ENCODE results near the gene PRKCQ.
A peak's percentile ranks its signal among the peaks of the same experiment; 100 is the strongest.

PRKCQ gene

DNA sequence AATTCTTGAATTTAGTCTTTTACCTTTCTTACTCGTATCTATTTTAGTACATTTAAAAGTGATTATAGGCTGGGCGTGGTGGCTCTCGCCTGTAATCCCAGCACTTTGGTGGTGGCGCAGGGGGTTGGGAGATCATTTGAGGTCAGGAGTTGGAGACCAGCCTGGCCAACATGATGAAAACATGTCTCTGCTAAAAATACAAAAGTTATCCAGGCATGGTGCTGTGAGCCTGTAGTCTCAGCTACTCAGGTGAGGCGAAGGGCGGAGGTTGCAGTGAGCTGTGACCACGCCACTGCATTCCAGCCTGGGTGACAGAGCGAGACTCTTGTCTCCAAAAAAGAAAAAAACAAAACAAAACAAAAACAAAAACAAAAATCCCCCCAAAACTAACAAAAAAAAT, 12.2 kb downstream of the PRKCQ start:
- DNase-seq (ENCODE audit: low spot score): no peak

- no peak for DNase-seq (ENCODE audit: low spot score)
These were observed 12.8 kb downstream of the PRKCQ start for GRCh38 chr10:6567203-6567703.

DNA sequence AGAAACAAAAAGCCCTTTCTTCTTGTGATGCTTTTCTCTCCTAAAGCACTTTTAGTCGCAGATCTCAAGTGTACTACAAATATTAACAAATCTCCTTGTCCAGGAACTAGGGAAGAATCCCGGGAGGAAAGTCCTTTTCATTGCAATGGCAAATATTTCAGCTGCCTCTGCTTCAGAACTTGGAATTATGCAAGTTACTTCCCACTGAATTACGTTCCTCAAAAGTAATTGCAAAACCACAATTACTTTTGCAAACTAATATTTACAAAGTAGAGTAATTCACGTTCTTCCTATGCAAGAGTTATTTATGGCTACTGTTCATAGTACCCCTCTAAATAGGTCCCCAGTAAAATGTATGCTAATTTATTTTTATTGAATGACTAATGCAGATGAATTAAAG, 14.5 kb downstream of the PRKCQ start:
- no peak for DNase-seq (ENCODE audit: low spot score)

- DNase-seq (ENCODE audit: low spot score): no peak
These were observed 15.7 kb downstream of the PRKCQ start for GRCh38 chr10:6564367-6564766.

- no peak for DNase-seq (ENCODE audit: low spot score)
These were observed 16.3 kb downstream of the PRKCQ start for GRCh38 chr10:6563731-6564130.

- peak; percentile 11 for DNase-seq (ENCODE audit: low spot score)
These were observed 17.0 kb downstream of the PRKCQ start for GRCh38 chr10:6563075-6563474.

DNA sequence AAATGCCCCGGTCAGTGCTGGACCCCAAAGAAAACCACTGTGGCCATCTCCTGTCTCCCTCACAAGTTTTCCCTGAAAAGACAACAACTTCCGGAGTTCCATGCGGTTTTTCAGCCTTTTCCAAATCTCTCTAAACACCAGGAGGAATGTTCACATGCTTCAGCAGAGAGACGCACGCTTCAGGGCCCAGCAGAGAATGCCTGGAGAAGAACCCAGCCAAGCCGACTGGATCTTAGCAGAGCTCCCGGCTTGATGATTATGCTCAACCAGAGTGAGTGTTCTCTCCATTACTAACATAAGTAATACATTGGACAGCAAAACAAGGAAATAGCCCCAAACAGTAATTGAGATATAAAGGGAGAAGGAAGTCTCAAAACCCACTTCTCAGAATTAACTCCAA, 17.9 kb downstream of the PRKCQ start:
- DNase-seq (ENCODE audit: low spot score): no peak

GRCh38 chr10:6561552-6561951, 18.5 kb downstream of the PRKCQ start:
- DNase-seq (ENCODE audit: low spot score): no peak

DNA sequence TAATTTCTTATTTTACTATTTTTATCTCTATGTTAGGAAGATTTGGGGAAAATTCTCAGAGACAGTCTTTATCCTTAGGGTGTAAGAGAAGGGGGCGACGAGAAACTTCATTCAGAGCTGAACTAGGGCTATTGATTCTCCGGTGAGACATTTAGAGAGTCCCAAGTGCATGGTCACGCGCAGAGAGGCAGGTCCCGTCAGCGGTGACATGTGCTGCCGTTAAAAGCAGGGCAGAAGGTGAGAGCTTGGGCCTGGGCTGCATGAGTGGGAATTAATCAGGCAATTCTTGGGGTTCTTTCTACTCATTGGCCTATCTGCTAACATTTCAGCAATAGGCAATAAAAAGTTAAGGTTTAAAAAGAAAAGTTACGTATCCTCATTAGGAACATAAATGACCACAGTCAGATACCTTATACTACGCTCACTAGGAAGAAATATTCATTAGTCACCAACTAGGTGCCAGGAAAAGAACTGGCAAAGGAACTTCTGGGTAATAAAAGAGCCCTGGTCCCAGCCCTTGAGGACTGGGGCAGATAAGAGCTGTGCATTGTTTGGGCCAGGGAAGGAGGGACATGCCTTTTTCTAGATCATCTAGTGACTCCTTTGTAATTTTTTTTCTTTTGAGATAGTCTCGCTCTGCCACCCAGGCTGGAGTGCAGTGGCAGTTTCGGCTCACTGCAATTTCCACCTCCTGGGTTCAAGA, 21.2 kb downstream of the PRKCQ start:
- no peak for DNase-seq (ENCODE audit: low spot score)

- peak; percentile 45 for DNase-seq (ENCODE audit: low spot score)
These were observed 21.8 kb downstream of the PRKCQ start for GRCh38 chr10:6558272-6558671.

DNA sequence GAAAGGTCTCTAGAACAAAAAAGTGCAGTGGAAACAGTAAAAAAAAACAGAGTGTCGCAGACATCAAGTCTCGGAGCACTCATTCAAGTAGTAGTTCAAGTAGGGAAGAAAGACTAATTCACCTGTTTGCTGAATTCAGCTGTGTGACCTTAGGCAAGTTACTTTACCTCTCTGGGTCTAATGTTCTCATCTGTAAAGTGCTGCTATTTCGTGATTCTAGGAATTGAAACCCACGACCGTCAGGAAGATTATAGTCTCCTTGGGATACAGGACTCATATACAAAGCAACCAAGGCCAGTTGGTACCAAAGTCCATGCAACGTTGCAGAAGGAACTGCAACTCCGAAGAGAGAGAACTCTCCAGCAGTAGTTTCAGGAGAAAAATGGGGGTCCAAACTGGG, 26.1 kb downstream of the PRKCQ start:
- no peak for DNase-seq (ENCODE audit: low spot score)

- peak; percentile 67 for DNase-seq (ENCODE audit: low spot score)
These were observed 36.6 kb downstream of the PRKCQ start for GRCh38 chr10:6543431-6544005.

GRCh38 chr10:6542999-6543430, 37.1 kb downstream of the PRKCQ start:
- peak; percentile 77 for DNase-seq (ENCODE audit: low spot score)

GRCh38 chr10:6539833-6540232, 40.2 kb downstream of the PRKCQ start:
- no peak for DNase-seq (ENCODE audit: low spot score)

GRCh38 chr10:6537770-6538169, 42.3 kb downstream of the PRKCQ start:
- no peak for DNase-seq (ENCODE audit: low spot score)

GRCh38 chr10:6536102-6536501, 44.0 kb downstream of the PRKCQ start:
- DNase-seq (ENCODE audit: low spot score): no peak

- no peak for DNase-seq (ENCODE audit: low spot score)
These were observed 44.8 kb downstream of the PRKCQ start for GRCh38 chr10:6535156-6535764.

DNA sequence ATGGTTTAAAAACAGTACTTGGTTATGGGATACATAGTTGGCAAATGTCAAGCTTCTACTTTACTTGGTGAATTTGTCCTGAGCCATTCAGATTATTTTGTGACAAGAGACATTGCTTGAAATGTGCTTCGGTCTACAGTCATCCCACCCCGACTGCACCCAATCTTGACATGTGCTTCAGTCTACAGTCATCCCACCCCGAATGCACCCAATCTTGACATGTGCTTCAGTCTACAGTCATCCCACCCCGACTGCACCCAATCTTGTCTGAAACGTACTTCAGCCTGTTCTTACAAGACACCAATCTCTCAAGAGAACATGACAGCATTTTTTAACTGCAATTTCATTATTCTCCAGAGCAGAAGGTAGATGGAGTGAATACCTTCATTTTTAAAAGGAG, 47.8 kb downstream of the PRKCQ start:
- DNase-seq (ENCODE audit: low spot score): no peak

DNA sequence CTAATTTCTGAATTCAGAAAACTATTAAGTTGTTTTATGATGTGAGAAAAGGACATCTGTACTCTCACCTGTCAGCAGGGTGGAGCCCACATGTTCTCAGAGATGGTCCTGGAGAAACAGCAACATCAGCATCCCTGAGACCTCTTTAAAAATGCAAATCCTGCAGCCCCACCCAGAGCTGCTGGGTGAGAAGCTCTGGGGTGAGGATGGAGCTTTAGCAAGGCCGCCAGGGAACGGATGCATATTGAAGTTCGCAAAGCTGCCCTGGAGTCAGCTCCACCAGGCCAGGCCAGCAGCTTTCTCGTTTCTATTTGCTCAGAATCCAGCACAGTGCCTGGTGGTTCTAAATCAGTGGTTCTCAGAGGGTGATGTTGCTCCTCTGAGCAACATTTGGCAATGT, 49.1 kb downstream of the PRKCQ start:
- DNase-seq (ENCODE audit: low spot score): no peak

DNA sequence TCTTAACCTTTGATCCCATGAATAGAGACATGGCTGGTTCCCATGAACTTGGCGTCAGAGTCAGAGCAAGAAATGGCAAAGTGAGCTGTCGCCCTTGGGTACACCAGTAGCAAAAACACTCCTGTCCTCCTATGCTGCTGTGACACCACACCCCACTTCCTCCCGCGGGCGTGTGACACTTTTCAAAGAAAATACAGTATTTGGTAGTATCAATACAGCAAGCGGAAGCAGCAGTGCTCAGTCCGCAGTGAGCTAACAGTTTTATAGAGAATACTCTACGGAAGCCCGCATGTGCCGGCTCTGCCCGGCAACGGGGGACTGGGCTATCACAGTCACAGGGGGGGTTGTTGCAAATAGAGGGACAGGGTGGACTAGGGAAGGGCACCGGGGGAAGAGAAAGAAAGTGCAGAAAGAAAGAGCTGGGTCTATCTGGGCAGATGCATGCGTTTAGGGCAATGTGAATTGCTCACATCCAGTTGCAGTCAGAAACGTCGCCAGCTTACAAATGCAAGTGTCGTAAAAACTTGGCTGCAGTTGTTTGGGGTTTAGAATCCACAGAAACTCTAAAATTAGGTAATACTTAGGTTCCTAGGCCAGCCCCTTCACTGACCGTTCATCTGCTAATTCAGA, 49.8 kb downstream of the PRKCQ start:
- peak; percentile 87 for DNase-seq (ENCODE audit: low spot score)

GRCh38 chr10:6528198-6528950, 51.7 kb downstream of the PRKCQ start:
- DNase-seq (ENCODE audit: low spot score): no peak

- no peak for DNase-seq (ENCODE audit: low spot score)
These were observed 54.4 kb downstream of the PRKCQ start for GRCh38 chr10:6525599-6526165.
